Liver (tissue), 3 donors: ENCODE results near the gene SLC22A13.

Source experiments
- RAD21 ChIP-seq, 2 donors: IDR thresholded peaks; 2 replicates each; pipeline ENCODE4 v1.6.1; 2016; ENCODE audit warnings: antibody characterized with exemption in 2 of 2, mild to moderate bottlenecking in 2 of 2
- SP1 ChIP-seq: IDR thresholded peaks from 2 replicates; pipeline ENCODE4 v1.6.1; 2018; ENCODE audit warnings: antibody characterized with exemption, mild to moderate bottlenecking
- TAF1 ChIP-seq: conservative IDR thresholded peaks from 2 replicates; pipeline ENCODE4 v1.6.1; 2016; ENCODE audit warnings: antibody characterized with exemption, mild to moderate bottlenecking
- TF ChIP-seq, protein P1 (sequence below): IDR thresholded peaks from 2 replicates; pipeline ENCODE4 v1.6.1; 2016; ENCODE audit warnings: antibody characterized with exemption, mild to moderate bottlenecking
- TF ChIP-seq, protein P2 (sequence below): fragments of 150-350 bp; IDR thresholded peaks from 2 replicates; pipeline ENCODE4 v1.5.1; 2017; ENCODE audit warnings: improper control_type of control experiment, low read depth, low read length; ENCODE audit not compliant: missing input control
- TF ChIP-seq, protein P3 (sequence below): IDR thresholded peaks from 2 replicates; pipeline ENCODE4 v1.6.1; 2016; ENCODE audit warnings: antibody characterized with exemption
- donor health status: healthy.
- donor health status: healthy.

DNA sequence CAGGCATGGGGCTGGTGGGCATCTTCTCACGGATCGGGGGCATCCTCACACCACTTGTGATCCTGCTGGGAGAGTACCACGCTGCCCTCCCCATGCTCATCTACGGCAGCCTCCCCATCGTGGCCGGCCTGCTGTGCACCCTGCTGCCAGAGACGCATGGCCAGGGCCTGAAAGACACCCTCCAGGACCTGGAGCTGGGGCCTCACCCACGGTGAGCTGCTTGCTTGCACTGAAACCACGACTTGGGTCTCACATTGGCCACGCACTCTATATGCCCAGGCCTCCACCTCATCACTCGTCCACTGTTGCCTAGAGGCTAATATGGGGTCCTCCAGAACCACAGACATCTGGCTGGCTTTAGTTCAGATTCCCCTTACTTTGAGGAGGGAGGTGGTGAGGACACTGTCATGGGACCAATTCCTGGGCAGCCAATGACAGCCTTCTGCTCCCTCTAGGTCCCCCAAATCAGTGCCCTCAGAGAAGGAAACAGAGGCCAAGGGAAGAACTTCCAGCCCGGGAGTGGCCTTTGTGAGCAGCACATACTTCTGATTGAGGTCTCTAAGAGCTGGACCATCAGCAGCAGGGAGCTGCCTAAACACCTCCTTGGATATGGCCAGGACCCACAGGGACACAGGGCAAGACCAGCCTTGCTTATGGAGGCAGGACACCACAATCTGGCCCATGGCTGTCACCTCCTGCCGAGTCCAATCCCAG, 11.5 kb downstream of the SLC22A13 start:
- TF ChIP-seq, protein P1, sequence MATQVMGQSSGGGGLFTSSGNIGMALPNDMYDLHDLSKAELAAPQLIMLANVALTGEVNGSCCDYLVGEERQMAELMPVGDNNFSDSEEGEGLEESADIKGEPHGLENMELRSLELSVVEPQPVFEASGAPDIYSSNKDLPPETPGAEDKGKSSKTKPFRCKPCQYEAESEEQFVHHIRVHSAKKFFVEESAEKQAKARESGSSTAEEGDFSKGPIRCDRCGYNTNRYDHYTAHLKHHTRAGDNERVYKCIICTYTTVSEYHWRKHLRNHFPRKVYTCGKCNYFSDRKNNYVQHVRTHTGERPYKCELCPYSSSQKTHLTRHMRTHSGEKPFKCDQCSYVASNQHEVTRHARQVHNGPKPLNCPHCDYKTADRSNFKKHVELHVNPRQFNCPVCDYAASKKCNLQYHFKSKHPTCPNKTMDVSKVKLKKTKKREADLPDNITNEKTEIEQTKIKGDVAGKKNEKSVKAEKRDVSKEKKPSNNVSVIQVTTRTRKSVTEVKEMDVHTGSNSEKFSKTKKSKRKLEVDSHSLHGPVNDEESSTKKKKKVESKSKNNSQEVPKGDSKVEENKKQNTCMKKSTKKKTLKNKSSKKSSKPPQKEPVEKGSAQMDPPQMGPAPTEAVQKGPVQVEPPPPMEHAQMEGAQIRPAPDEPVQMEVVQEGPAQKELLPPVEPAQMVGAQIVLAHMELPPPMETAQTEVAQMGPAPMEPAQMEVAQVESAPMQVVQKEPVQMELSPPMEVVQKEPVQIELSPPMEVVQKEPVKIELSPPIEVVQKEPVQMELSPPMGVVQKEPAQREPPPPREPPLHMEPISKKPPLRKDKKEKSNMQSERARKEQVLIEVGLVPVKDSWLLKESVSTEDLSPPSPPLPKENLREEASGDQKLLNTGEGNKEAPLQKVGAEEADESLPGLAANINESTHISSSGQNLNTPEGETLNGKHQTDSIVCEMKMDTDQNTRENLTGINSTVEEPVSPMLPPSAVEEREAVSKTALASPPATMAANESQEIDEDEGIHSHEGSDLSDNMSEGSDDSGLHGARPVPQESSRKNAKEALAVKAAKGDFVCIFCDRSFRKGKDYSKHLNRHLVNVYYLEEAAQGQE: no peak
- TF ChIP-seq, protein P2, sequence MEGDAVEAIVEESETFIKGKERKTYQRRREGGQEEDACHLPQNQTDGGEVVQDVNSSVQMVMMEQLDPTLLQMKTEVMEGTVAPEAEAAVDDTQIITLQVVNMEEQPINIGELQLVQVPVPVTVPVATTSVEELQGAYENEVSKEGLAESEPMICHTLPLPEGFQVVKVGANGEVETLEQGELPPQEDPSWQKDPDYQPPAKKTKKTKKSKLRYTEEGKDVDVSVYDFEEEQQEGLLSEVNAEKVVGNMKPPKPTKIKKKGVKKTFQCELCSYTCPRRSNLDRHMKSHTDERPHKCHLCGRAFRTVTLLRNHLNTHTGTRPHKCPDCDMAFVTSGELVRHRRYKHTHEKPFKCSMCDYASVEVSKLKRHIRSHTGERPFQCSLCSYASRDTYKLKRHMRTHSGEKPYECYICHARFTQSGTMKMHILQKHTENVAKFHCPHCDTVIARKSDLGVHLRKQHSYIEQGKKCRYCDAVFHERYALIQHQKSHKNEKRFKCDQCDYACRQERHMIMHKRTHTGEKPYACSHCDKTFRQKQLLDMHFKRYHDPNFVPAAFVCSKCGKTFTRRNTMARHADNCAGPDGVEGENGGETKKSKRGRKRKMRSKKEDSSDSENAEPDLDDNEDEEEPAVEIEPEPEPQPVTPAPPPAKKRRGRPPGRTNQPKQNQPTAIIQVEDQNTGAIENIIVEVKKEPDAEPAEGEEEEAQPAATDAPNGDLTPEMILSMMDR: no peak
- TF ChIP-seq SP1 (no peak), RAD21 (IDR thresholded peaks at IDR 0.05) (no peak), TAF1 (no peak)
- TF ChIP-seq, protein P3, sequence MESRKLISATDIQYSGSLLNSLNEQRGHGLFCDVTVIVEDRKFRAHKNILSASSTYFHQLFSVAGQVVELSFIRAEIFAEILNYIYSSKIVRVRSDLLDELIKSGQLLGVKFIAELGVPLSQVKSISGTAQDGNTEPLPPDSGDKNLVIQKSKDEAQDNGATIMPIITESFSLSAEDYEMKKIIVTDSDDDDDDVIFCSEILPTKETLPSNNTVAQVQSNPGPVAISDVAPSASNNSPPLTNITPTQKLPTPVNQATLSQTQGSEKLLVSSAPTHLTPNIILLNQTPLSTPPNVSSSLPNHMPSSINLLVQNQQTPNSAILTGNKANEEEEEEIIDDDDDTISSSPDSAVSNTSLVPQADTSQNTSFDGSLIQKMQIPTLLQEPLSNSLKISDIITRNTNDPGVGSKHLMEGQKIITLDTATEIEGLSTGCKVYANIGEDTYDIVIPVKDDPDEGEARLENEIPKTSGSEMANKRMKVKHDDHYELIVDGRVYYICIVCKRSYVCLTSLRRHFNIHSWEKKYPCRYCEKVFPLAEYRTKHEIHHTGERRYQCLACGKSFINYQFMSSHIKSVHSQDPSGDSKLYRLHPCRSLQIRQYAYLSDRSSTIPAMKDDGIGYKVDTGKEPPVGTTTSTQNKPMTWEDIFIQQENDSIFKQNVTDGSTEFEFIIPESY: no peak
